Erythroblast (primary cell): ENCODE data around the gene ARX.

Experiments
- GATA1 ChIP-seq: IDR thresholded peaks from 2 replicates; pipeline ENCODE4 v1.6.1; 2011; ENCODE audit warnings: low read depth, mild to moderate bottlenecking, control low read depth, low read length, moderate library complexity
- POLR2A ChIP-seq: IDR thresholded peaks from 2 replicates; pipeline ENCODE4 v1.6.1; 2011; ENCODE audit warnings: mild to moderate bottlenecking, low read length

DNA sequence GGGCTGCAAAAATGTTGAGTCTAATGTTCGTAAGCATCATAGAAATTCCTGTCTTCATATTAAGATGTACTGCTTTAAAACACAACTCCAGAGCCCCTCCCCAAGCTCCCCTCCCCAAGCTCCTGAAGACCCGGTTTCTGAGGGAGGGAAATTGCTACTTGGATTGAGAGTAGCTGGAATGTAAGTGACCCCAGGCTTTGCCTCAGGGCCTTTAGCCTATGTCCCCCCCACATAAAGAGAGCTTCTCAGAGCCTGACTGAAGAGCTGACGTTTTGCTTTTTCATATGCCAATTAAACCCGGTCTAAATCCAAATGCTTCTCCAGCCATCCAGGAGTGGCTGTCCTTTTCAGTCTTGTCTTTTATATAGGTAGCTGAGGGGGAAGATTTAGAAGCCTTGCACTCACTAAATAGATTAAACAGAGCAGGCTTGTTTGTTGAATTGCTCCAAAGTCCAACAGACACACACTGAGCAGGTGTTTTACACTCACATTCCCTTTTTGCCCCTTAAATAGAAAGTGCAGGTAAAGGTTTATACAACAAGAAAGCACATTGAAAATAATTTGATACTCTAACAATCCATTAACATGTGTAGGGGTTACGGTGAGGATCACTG is 19.6 kb downstream of the ARX start:
- TF ChIP-seq POLR2A (no peak), GATA1 (no peak)
